Measurements from ENCODE around the gene UMAD1.

The UMAD1 gene

DNA sequence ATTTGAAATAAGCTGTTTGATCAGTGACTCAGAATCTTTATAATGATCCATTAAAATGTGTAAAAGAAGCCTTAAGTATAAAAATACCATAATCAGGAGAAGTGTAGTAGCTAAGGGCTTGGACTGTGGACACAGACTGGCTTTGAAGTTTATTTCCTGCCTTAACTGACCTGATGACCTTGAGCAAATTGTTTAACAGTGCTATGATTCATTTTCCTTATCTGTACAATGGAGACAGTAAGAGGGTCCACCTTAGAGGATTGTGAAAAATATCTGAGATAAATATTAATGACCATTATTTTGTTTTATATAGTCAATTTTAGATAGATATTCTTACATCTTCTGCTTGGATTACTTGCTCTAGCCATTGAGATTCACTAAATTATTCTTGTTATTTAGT lies 91.2 kb downstream of the UMAD1 start:
- DNase-seq (ENCODE audit: low read depth), result no peak

DNA sequence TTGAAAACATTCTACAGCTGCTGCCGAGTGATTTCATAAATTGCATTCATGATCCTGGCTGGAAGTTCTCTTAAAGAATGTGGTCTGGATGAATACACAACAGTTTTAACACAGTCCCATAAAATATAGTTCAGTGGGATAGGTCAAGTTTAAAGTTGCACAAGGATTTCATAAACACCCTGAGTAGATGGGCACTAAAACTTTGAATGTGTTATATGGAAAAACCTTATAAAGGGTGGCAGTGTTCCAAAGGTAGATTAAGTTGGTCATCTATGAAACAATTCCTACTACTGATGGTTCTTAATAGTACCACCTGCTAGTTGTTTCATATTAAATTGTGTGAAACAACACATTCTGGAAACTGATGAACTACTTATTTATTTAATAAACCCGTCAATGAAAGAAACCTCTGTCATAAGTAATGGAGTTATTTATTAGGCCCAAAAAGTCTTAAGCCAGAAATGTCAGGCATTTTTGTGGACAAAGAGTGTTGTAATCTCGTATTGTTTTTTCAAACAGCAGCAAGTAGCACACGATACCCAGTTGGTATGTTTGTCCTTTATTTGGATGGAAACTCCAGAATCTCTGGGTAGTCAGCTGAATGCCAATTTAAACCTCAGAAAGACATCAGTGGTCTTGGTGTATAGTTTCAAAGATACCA lies 92.2 kb downstream of the UMAD1 start:
- peak; percentile 23 for DNase-seq (ENCODE audit: low read depth)

DNA sequence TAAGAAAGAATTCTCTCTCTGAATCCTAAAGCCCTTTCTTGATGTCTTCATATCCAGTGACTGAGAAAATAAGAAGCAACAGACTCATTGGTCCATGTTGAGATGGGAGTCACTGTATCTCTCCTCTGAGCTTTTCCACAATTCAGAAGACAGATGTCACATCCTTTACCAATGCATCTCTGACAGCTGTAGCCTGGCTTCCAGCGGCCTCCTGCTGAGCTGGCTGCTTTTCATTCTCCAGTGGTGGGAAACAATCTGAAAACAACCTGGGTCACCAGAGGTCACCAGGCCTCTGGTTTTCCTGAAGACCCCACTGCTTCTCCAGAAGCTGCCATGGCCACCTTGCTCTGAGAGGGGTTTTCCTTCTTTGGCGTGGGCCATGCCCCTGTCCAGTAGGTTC lies 96.1 kb downstream of the UMAD1 start:
- no peak for DNase-seq (ENCODE audit: low read depth)

DNA sequence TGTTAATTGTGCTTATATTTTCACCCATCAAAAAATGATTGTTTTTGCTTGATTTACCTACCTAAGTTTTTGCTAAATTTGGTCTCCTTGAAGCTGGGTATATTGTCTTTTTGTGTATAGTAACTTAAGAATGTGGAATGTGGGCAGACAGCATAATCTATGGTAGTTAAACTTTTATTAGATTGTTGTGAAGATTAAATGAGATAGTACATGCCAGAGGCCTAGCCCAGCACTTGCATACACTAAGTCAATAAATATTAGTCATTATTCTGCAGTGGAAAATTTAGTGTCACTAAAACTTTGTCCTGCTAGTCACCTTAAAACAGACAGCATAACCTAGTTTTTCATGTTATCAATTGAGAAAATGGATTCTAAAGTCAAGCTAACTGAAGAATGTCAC lies 97.1 kb downstream of the UMAD1 start:
- no peak for DNase-seq (ENCODE audit: low read depth)

DNA sequence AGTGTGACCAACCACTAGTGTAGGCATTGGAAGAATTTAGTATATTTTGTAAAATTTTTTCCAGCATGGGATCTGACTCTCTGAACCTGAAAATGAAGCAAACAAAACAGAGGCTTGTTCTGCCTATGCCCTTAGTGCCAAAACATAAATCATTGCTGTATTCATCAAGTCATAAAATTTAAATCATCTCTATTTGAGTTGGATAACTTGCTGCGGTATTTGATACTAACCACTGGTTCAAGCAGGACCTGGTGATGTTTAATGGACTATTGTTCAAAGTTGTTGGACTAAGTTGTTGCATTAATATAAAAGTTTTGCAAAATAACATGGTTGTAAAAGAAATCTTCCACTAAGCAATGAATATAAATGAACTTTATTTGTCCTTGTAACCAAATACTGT lies 97.6 kb downstream of the UMAD1 start:
- no peak for DNase-seq (ENCODE audit: low read depth)

DNA sequence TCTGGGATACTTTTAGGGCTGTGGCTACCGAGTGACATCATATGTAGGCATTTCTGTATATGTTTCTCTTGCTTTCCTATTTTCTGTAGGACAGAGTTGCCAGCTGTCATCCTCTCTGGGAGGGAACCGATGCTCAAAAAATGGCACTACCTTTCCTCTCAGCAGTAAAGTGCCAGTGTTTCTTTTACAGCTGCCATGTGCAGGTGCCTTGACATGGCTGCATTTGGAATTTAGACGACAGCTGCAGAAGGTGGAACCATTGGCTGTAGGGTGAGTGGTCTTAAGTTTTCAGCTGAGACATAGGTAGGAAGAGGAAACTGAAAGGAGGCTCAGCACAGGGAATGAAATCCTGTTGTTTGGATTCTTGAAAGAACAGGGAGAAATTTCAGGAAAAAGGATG lies 98.1 kb downstream of the UMAD1 start:
- no peak for DNase-seq (ENCODE audit: low read depth)

DNA sequence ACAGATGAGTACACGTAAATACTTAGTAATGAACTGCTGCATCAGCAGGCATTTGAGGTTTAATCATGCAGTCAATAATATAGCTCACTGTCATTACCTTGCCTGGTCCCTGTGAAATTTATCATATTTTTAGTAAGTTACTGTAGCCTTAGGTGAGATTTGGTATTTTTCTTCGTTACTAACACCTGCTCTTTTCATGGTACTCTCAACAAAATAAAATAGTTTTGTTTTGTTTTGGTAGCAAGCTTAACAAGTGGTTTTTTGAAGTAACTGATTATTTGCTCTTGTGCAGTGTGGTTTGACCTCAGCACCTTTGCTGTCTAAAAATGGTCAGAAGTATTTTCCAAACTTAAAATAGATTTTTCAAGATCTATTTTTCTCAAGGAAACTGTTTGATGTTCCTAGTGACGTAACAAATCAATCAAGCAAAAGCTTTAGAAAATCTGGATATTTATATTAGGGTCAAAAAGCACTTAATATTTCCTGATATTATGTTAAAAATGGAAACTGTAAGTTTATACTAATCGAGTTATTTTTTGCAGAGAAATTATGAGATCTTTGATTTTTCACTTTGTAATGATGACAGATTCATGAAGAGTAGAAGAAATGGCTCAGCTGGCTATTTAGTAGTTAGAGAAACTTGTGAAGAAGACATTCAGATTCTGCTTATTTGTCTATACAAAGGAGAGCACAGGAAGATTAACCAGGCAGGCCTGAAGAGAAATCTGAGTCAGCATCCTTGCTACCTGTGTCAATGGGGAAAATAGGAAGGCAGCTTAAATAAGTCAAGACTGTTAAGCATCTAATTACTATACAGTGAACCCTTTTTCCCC lies 98.9 kb downstream of the UMAD1 start:
- DNase-seq (ENCODE audit: low read depth), result no peak

DNA sequence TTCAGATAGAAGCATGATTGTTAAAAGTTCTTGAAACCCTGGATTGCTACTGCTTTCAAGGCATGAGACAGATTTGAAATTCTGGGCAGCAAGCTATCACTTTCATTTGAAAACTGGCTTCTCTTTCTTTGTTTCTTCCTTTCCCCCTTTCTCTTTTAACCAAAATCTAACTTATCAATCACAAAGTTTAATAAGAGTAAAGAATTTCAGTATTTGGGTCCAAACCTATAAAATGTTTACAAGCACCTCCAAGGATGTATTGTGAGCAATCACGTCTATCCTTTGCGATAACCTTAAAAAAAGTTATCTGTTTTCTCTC lies 99.4 kb downstream of the UMAD1 start:
- DNase-seq (ENCODE audit: low read depth), result no peak

DNA sequence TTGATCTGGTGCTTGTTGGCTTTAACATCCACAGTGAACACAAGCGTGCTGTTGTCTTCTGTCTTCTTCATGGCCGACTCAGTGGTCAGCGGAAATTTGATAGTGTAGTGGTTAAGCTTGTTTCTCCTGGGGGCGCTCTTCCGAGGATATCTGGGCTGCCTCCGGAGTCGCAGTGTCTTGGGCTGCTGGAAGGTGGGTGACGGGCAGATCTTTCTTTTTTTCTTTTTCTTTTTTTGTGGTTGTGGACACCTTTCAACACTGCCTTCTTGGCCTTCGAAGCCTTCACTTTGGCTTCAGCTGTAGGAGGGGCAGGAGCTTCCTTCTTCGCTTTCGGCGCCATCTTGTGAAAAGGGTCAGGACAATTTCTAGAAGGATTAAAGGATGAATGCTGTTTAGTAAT lies 101.7 kb downstream of the UMAD1 start:
- no peak for DNase-seq (ENCODE audit: low read depth)

DNA sequence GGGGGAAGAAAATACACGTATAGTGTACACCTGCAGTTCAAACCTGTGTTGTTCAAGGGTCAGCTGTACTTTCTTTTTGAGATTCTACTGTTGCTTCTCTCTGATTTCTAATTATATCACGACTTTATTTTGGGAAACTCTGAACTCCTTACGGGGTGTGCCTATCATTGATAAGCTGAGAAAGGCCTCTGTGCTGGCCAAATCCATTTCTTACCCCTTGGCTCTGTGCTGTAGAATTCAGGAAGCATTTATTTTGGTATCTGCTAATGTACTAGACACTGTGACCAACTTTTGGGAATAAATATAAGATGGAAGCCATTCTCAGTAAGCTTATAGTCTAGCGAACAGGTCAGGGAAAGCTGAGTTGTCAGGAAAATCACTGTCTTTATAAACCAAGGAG lies 104.7 kb downstream of the UMAD1 start:
- no peak for DNase-seq (ENCODE audit: low read depth)

DNA sequence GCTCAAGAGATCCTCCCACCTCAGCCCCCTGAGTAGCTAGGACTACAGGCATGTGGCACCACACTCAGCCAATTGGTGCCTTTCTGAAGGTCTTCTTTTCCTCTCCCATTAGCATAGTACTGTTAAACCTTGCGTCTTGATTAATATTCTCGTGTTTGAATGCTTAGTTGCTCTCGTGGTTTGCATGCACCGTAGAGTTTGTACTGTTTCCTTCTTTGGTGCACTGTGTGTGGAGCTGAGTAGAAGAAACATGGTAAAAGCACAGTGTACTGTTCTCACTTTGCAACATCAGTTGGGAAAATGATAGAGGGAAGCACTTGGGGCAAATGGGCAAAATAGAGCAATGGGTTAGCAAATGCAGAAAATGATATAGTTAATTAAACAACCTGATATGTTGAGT lies 105.4 kb downstream of the UMAD1 start:
- no peak for DNase-seq (ENCODE audit: low read depth)

DNA sequence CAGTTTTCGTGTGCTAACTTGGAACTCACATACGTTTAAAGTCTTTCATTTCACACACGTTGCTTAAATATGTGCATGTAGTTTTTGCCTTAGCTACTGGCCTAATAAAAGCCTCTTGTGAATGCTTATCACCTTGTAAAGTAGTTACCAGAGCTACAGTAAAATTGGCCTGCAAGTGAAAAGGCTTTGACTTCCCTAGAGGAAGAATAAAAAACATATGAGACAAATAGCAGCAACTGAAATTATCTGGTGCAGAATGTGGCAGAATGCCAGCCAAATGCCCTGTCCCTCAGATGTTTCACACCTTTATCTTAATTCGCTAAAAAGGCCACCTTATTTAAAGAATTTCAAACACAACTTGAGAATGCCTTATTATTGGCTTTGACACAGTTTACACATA lies 105.9 kb downstream of the UMAD1 start:
- DNase-seq (ENCODE audit: low read depth), result no peak

DNA sequence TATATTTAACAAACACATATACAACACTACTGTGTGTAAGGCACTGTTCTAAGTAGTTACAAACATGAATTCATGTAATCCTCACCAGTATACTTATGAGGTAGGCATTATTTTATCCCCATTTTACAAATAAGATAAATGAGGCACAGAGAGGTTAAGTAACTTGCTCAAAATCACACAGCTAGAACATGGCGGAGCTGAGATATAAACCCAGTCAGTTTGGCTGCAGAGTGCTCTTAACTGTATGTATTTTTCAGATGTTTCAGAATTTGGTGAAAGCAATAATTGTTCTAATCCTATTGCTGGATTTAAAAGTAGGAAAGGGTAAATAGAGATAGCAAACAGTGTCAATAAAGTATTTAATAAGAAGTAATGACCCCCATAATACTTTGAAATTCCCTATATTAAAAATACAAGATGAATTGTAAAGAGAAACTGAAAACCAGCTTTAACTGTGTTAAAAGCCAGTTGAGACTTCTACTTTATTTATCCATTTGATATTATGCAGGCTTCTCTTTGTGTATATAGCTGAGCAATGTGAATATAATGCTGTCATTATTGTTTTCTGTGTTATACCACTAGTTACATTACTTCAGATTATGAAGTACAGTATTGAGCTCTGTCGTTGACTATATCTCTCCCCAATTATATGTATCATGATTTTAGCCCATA lies 110.2 kb downstream of the UMAD1 start:
- no peak for DNase-seq (ENCODE audit: low read depth)

DNA sequence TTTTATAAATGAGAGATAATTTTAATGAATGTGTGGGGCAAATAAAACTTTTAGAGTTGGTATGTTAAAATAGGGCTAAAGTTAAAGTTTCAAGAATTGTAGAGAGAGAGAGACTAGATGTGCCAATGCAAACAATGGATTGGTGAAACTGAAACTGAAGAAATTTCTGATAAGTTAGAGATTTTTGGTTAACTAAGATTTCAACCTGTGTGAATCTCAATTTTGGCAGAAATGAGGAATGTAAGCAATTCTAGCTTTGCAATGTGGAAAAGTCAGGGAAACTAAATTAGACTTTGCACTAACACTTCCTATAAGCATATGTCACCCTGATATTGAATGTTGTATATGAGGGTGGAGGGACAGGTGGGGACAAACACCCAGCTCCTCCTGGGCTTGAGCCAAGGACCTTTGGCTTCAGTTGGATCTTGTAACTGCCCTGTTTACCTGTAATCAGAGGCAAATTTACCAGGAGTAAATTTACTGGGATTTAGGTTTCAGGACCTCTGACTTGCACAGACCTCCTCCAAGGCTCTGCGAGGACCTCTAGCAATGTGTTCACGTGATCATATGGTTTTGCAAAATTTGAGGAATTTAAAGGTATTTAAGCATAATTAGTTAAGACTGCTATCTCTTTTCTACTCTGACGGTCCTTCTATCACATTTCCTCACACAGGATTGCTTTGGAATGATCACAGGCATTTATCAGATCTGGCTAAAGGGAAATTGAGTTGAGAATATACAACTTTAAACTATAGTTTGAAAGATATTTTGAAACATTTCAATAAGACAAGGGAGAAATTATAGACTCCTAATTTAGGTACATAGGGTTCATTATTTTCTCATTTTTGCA lies 110.9 kb downstream of the UMAD1 start:
- no peak for DNase-seq (ENCODE audit: low read depth)

DNA sequence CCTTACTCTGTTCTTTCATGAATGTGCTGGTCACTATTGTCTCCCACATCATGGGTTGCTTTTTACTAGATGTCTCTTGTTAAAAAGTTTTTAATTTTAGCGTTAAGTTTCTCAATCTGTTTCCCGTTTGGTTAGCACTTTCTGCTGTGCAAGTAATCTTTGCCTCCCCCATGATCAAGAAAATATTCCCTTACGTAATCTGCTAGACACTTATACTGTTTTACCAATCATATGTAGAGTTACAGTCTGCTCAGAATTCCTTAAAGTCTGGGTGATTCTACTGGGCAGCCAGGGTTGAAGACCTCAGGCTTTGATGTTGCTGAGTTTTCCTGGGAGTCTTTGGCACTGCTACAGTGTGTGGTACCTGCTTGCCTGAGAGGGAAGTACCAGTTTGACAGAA lies 116.0 kb downstream of the UMAD1 start:
- no peak for DNase-seq (ENCODE audit: low read depth)

DNA sequence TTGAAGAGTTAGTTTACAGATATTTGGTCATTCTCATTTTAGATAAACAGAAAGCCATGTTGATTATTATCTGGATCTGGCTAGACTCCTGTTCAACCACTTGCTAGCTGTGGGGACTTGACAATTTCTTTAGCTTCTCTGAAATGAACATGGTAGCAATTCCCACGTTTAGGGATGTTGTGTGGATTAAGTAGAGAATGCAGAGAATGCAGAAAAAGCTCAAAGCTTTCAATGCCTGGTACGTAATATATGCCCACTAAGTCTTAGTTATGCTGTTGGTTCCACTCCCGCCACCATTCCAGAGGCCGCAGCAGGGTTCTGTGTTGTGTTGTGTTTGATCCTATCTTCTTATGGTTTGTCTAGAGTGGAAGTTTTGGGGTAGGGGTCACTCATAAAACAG lies 117.0 kb downstream of the UMAD1 start:
- no peak for DNase-seq (ENCODE audit: low read depth)

DNA sequence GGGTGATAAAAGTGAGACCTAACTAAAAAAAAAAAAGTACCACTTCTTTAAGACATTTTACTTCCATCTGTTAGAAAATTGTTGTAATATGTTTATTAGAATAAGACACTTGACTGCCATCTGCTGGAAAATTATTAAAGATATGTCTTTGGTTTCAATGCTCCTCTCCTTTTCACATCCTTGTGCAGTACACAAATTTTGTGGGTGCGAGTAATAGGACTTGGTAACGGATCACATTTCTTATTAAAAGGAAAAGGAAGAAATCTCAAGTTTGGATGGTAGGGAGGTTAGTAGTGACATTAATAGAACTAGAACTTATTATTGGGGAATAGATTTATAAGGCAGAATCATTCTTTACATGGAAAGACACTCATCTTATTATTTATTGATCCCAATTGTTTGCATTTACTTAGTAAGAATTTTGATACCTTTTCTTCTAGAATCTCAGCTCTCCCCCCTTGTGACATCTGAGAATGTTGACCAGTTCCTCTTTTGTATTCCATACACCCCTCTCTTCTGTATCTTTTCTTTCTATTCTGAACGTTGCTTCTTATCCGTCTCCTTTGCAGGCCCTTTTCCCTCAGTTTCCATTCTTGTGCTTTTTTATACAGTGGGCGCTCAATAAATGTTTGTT lies 120.9 kb downstream of the UMAD1 start:
- no peak for DNase-seq (ENCODE audit: low read depth)

DNA sequence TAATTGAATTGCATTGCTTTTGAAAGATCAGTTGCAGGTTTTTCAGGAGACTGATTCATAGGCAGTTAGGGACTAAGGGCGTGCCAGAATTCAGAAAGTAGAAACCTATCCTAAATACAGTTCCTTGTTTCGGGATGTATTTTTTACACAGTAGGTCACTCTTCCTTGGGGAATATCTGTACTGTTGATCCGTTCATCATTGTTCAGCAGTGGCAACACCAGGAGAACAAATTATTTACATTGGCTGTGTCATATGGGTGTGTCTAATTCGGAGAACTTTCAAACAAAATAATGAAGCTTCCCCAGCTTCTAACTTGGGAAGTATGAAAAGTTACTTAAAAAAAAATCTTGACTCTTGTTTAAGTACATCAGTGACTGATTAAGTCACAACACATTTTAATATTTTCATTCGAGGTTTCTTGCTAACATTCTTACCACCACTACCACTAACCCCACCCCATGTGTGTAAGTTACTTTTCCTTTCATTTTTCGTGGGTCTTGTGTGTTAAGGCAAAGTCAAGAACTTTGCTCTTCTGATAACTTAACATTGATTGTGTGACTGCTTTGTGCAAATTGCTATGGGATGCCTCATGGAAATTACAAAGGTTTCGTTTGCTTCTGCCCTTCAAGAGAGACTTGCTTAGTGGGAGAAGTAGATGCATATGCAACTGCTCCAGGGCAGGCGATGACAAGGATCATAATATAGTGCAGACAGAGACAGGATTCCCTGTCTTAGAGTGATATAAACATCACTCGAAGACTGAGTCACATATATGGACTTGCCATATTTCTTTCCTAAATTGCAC lies 121.6 kb downstream of the UMAD1 start:
- DNase-seq (ENCODE audit: low read depth), result no peak

DNA sequence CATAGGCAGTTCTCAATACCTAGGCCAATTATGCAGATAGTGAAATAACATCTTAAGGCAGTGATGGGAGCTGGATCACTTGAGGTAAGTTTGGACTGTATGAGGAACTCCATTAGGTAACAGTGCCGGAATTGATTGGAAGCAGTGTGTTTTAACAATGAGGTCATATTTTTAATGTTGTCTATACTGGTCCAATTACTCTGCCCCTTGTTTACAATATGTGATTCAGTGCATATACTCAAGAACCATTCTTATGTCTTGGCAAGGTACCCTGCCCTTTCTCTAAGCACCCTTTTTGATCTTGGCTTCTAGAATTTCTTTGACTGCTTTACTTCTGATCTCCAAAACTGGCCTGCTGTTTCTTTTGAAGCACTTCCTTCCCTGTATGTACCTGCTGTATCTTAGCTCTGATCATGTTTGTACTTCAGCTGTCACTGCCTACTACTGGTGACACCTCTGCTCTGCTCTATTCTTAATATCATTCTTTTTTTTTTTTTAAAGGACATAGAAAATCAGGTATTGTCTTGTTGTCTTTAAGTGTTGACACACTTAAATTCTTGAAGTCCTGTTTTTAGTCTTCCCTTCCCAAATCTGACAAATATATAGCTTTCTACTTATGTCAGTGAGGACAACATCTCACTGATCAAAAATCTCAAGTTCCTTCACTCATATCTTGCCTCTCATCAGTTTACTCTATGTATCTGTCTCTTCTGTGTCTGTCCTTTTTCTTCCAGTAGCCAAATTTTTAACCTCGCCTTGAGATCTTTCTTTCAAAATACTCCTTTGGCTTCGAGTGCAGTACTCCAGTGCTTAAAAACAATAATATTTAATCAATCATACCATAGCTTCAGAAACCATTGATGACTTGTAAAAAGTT lies 124.2 kb downstream of the UMAD1 start:
- no peak for DNase-seq (ENCODE audit: low read depth)

DNA sequence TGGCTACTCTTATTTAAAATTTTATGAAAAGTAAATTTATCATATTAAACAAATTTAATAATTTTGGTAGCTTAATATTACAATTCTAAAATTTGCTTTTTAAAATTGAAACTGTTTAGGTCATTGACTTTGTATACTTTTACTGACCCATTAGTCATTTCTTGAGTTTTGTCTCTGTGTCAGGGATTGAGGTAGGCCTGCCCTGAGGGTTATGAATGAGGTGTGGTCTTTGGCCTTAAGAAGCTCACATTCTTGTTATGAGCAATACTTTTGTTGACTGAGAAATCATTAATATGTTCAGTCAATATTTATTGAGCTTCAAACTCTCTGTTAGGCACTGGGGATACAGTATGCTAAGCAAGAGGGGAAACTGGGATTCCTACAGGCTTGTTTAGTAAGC lies 124.9 kb downstream of the UMAD1 start:
- no peak for DNase-seq (ENCODE audit: low read depth)

All from HS-27A (cell line).